ENCODE measurements around the gene AMOTL1. TPM values are rescaled to one million over a fixed set of nuclear protein-coding genes. Genes with fewer than 3 reads are reported as not detected.
"Not testable (repeated sequence)": the region's sequence is repeated elsewhere in the genome, so short reads cannot be mapped to it uniquely, and the experiment has no call there.

The AMOTL1 gene
- total RNA-seq, 2 experiments from 2014 or later = 4.4 to 4.8 TPM

DNA sequence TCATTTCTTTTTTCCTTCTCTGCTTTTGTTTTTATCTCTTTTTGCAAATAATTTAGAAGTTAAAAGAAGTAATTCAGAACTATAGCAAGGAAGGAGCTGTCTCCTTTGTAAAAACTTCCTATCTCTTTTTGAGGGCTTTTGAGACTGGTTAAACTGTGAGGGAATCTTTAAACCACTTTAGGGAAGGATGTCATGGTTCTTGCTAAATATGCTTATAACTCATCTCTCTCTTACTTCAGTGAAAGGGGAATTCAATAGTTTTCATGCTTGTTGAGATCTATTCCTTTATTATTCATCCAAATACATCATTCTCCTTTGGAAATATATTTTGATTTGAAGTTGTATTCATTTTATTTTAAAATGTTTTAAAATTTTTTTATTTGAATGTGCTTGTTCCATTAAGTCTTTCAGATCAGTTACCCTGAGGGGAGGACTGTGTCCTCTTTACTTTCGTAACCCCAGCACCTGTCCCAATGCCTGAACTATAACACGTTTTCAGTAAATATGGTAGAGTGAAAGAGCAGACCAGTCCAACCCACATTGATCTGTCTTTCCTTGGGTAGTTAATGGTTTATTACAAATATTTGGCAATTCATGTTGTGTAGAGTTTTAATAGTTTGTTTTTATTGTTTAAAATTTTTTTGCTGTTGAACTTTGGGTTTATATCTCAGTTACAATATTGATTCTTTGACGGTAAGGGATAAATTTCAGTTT is 27.5 kb downstream of the AMOTL1 start:
- POLR2A ChIA-PET = no interaction called here
- ATAC-seq (ENCODE audit: low read depth) (no peak), DNase-seq (no peak)
- Mint-ChIP-seq H3K27ac (no peak overlapping the region), H3K36me3 (no peaks in the 10 kb centered on the region), H3K9me3 (no peaks in the 10 kb centered on the region), H3K27me3 (peaks cover 3% of the 10 kb centered on the region), H3K4me1 (no peaks in the 10 kb centered on the region), H3K4me3 (no peak overlapping the region)

GRCh38 chr11:94796190-94796580 is 28.0 kb downstream of the AMOTL1 start:
- no peak for DNase-seq
- Mint-ChIP-seq H3K4me3 (no peak overlapping the region), H3K4me1 (no peaks in the 10 kb centered on the region), H3K9me3 (no peaks in the 10 kb centered on the region), H3K27me3 (peaks cover 3% of the 10 kb centered on the region), H3K36me3 (no peaks in the 10 kb centered on the region), H3K27ac (no peak overlapping the region)
- POLR2A ChIA-PET = no interaction called here
- ATAC-seq (ENCODE audit: low read depth) = no peak

DNA sequence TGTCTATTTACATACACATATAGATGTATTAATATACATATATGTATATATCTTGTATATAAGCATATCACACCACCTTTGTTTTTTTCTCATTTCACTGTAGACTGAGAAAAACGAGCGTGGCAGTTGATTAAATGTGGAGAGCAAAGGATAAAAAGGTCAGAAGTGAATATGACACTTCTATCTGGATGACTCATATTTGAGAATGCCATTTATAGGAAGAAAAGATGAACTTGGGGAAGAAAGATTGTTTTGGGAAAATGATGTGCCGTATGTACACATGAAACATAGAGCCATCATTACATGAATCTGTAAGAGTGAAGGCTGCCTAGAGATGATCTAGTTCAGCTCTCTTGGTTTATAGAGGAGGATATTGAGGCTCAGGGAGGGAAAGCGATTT is 28.7 kb downstream of the AMOTL1 start:
- Mint-ChIP-seq H3K27me3 (peaks cover 3% of the 10 kb centered on the region), H3K36me3 (no peaks in the 10 kb centered on the region), H3K9me3 (no peaks in the 10 kb centered on the region), H3K27ac (no peak overlapping the region), H3K4me3 (no peak overlapping the region), H3K4me1 (no peaks in the 10 kb centered on the region)
- ATAC-seq (ENCODE audit: low read depth) = no peak
- POLR2A ChIA-PET = no interaction called here
- DNase-seq = no peak

DNA sequence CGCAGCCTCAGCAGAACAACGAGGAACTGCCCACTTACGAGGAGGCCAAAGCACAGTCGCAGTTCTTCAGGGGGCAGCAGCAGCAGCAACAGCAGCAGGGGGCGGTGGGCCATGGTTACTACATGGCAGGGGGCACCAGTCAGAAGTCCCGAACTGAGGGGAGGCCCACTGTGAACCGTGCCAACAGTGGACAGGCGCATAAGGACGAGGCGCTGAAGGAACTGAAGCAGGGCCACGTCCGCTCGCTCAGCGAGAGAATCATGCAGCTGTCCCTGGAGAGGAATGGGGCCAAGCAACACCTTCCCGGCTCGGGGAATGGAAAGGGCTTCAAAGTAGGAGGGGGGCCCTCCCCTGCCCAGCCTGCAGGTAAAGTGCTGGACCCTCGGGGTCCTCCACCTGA is 31.6 kb downstream of the AMOTL1 start:
- no peaks in the 10 kb centered on the region for H3K9me3 Mint-ChIP-seq
- no peaks in the 10 kb centered on the region for H3K36me3 Mint-ChIP-seq
- H3K27me3 Mint-ChIP-seq = peaks cover 3% of the 10 kb centered on the region
- no peak for ATAC-seq (ENCODE audit: low read depth)
- no peak overlapping the region for H3K27ac Mint-ChIP-seq
- no peaks in the 10 kb centered on the region for H3K4me1 Mint-ChIP-seq
- no peak for DNase-seq
- POLR2A ChIA-PET = no interaction called here
- no peak overlapping the region for H3K4me3 Mint-ChIP-seq

- H3K4me1 Mint-ChIP-seq = peaks cover under 1% of the 10 kb centered on the region
- H3K4me3 Mint-ChIP-seq = no peak overlapping the region
- peaks cover under 1% of the 10 kb centered on the region for H3K36me3 Mint-ChIP-seq
- POLR2A ChIA-PET = no interaction called here
- H3K27me3 Mint-ChIP-seq = peaks cover 1% of the 10 kb centered on the region
- H3K9me3 Mint-ChIP-seq = no peaks in the 10 kb centered on the region
- DNase-seq = no peak
- H3K27ac Mint-ChIP-seq = no peak overlapping the region
- ATAC-seq (ENCODE audit: low read depth) = no peak
Measured at GRCh38 chr11:94800414-94800813, 32.3 kb downstream of the AMOTL1 start.

GRCh38 chr11:94801866-94802460 is 33.8 kb downstream of the AMOTL1 start:
- Mint-ChIP-seq H3K9me3 (no peaks in the 10 kb centered on the region), H3K27me3 (peaks cover 4% of the 10 kb centered on the region), H3K4me3 (no peak overlapping the region), H3K36me3 (peaks cover 3% of the 10 kb centered on the region), H3K4me1 (peaks cover 2% of the 10 kb centered on the region), H3K27ac (no peak overlapping the region)
- DNase-seq (no peak), ATAC-seq (ENCODE audit: low read depth) (no peak)
- POLR2A ChIA-PET = no interaction called here

- ATAC-seq (ENCODE audit: low read depth) (no peak), DNase-seq (no peak)
- H3K36me3 Mint-ChIP-seq = peaks cover 3% of the 10 kb centered on the region
- H3K9me3 Mint-ChIP-seq = no peaks in the 10 kb centered on the region
- POLR2A ChIA-PET = no interaction called here
- H3K27me3 Mint-ChIP-seq = peaks cover 4% of the 10 kb centered on the region
- no peak overlapping the region for H3K27ac Mint-ChIP-seq
- H3K4me3 Mint-ChIP-seq = no peak overlapping the region
- peaks cover 2% of the 10 kb centered on the region for H3K4me1 Mint-ChIP-seq
Measured at GRCh38 chr11:94802501-94802900, 34.3 kb downstream of the AMOTL1 start.

- Mint-ChIP-seq H3K36me3 (peaks cover 3% of the 10 kb centered on the region), H3K27me3 (peaks cover 4% of the 10 kb centered on the region), H3K4me1 (peaks cover 2% of the 10 kb centered on the region), H3K9me3 (no peaks in the 10 kb centered on the region), H3K4me3 (no peak overlapping the region), H3K27ac (no peak overlapping the region)
- no peak for DNase-seq
- ATAC-seq (ENCODE audit: low read depth) = no peak
- POLR2A ChIA-PET = no interaction called here
Measured at GRCh38 chr11:94803491-94803890, 35.3 kb downstream of the AMOTL1 start.

GRCh38 chr11:94804874-94805273 is 36.7 kb downstream of the AMOTL1 start:
- H3K4me3 Mint-ChIP-seq = no peak overlapping the region
- no peak overlapping the region for H3K27ac Mint-ChIP-seq
- peaks cover 3% of the 10 kb centered on the region for H3K36me3 Mint-ChIP-seq
- no peaks in the 10 kb centered on the region for H3K9me3 Mint-ChIP-seq
- peaks cover 2% of the 10 kb centered on the region for H3K4me1 Mint-ChIP-seq
- DNase-seq (no peak), ATAC-seq (ENCODE audit: low read depth) (no peak)
- POLR2A ChIA-PET = no interaction called here
- peaks cover 4% of the 10 kb centered on the region for H3K27me3 Mint-ChIP-seq

GRCh38 chr11:94806014-94806413 is 37.9 kb downstream of the AMOTL1 start:
- Mint-ChIP-seq H3K4me3 (no peak overlapping the region), H3K36me3 (peaks cover 3% of the 10 kb centered on the region), H3K27me3 (peaks cover 6% of the 10 kb centered on the region), H3K4me1 (peaks cover 2% of the 10 kb centered on the region), H3K9me3 (no peaks in the 10 kb centered on the region), H3K27ac (no peak overlapping the region)
- DNase-seq (no peak), ATAC-seq (ENCODE audit: low read depth) (no peak)
- POLR2A ChIA-PET = no interaction called here

DNA sequence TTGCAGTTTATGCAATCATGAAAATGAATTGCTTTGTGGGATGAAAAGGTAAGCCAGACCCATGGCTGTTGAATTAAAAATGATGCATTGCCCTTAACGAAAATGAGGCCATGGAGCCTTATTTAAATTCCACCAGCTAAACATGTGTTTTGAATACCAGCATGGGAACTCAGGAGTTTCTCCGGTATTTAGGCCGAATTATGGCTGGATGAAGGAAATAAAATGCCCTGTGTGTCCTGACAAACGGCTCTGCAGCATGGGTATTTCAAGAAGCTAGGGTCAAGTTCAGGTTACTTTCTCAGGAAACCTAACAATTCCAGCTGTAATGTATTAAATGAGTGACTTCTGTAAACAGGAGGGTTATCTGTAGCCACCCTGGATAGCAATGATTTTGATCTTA is 38.3 kb downstream of the AMOTL1 start:
- ATAC-seq (ENCODE audit: low read depth) (no peak), DNase-seq (no peak)
- H3K4me1 Mint-ChIP-seq = peaks cover 2% of the 10 kb centered on the region
- POLR2A ChIA-PET = no interaction called here
- peaks cover 3% of the 10 kb centered on the region for H3K36me3 Mint-ChIP-seq
- H3K9me3 Mint-ChIP-seq = no peaks in the 10 kb centered on the region
- H3K27ac Mint-ChIP-seq = no peak overlapping the region
- H3K27me3 Mint-ChIP-seq = peaks cover 6% of the 10 kb centered on the region
- H3K4me3 Mint-ChIP-seq = no peak overlapping the region

- H3K36me3 Mint-ChIP-seq = peaks cover 6% of the 10 kb centered on the region
- H3K4me1 Mint-ChIP-seq = peaks cover 2% of the 10 kb centered on the region
- no peak overlapping the region for H3K4me3 Mint-ChIP-seq
- DNase-seq (no peak), ATAC-seq (ENCODE audit: low read depth) (no peak)
- no peaks in the 10 kb centered on the region for H3K9me3 Mint-ChIP-seq
- H3K27me3 Mint-ChIP-seq = peaks cover 6% of the 10 kb centered on the region
- POLR2A ChIA-PET = no interaction called here
- H3K27ac Mint-ChIP-seq = no peak overlapping the region
Measured at GRCh38 chr11:94809251-94809650, 41.1 kb downstream of the AMOTL1 start.

DNA sequence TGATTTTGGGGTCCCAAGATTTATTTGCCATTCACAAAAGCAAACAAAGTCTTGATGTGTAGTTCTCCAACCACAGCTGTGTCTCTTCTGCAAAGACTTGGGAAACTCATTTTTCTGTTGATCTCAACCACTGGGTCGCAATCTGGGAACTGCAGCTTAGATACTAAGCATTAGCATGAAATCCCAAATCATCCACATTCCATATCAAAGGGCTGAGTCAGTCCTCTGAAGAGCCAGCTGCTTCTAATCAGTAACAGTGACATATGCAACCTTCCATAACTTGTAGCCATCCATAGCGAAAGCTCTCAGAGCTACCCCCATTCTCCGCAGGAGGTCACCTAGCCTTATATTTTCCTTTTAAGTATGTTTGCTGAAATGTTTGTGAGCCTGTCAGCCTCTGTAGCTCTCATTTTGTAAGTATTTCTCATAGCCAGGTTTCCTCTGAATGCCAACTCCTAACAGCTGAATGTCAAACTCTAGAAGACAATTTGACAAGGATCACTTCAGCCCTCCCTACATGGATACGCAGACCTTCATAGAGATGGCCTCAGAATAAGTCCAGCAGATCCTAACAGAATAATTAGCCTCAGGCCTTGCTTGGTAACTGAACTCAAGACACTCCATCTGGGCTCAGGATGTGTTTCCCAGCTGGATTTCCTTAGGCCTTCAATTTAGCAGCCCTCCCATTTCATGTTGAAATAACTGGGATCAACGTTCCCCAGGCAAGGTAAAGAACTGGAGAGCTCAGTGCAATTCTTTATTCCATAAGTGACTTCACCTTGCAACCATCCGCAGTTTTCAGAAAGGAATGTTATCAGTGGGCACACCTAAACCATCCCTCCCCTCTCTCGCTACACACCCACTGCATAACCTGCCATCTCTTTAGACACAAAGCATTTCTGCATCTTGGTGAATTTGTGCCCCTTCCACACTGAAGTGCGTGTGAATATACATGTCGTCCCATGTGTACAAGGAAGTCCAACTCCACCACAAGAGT is 44.9 kb downstream of the AMOTL1 start:
- H3K9me3 Mint-ChIP-seq = not testable (repeated sequence)

More for the DNA sequence above, 44.9 kb downstream of the AMOTL1 start:
- DNase-seq; H3K4me1 Mint-ChIP-seq; POLR2A ChIA-PET; H3K27ac Mint-ChIP-seq; H3K4me3 Mint-ChIP-seq; ATAC-seq (ENCODE audit: low read depth); H3K27me3 Mint-ChIP-seq: not testable (repeated sequence)
- peaks cover 13% of the 10 kb centered on the region for H3K36me3 Mint-ChIP-seq

All from activated naive CD8-positive, alpha-beta T cell treated with anti-CD3 and anti-CD28 coated beads, Interleukin-2, amount 10 ng/mL, durations not matched to agents 7 days and 5 days (primary cell).